Neural cell (in vitro differentiated cells): Measurements from ENCODE around the gene PIAS1.

Experiments
- CTCF ChIP-seq: fragments of 450-650 bp; IDR thresholded peaks from 2 replicates; pipeline ENCODE4 v1.5.1; 2014; ENCODE audit warnings: antibody characterized with exemption, mild to moderate bottlenecking, moderate library complexity; ENCODE audit not compliant: poor library complexity, severe bottlenecking
- MXI1 ChIP-seq: fragments of 450-650 bp; conservative IDR thresholded peaks from 2 replicates; pipeline ENCODE4 v1.6.1; 2014; ENCODE audit warnings: antibody characterized with exemption, mild to moderate bottlenecking; ENCODE audit not compliant: poor library complexity, severe bottlenecking
- POLR2AphosphoS5 ChIP-seq: IDR thresholded peaks from 2 replicates; pipeline ENCODE4 v1.6.1; 2012
- RAD21 ChIP-seq: fragments of 450-650 bp; conservative IDR thresholded peaks from 2 replicates; pipeline ENCODE4 v1.6.1; 2014; ENCODE audit warnings: antibody characterized with exemption, mild to moderate bottlenecking, moderate library complexity
- REST ChIP-seq: IDR thresholded peaks from 2 replicates; pipeline ENCODE4 v1.6.1; 2012; ENCODE audit warnings: borderline replicate concordance
- SMC3 ChIP-seq: fragments of 450-650 bp; conservative IDR thresholded peaks from 2 replicates; pipeline ENCODE4 v1.6.1; 2014; ENCODE audit warnings: antibody characterized with exemption, mild to moderate bottlenecking, moderate library complexity; ENCODE audit not compliant: poor library complexity
- TAF1 ChIP-seq: IDR thresholded peaks from 2 replicates; pipeline ENCODE4 v1.6.1; 2012; ENCODE audit warnings: low read depth

- no peak for TF ChIP-seq SMC3
- no peak for TF ChIP-seq CTCF
- TF ChIP-seq TAF1, result no peak
- TF ChIP-seq MXI1, result no peak
- no peak for TF ChIP-seq POLR2AphosphoS5
- TF ChIP-seq REST, result no peak
- TF ChIP-seq RAD21, result no peak
These were observed 155.8 kb downstream of the PIAS1 start for GRCh38 chr15:68209735-68210408.
